Activated CD8-positive, alpha-beta memory T cell treated with anti-CD3 and anti-CD28 coated beads, Interleukin-2, amount 50 U/mL, for 4 hours (primary cell): ENCODE results near the gene ZPLD1.

Source experiments
- DNase-seq: peaks from one replicate; pipeline ENCODE4 v3.0.0-alpha.2; 2020

ZPLD1 gene

GRCh38 chr3:102434715-102435114 is at the start of gene ZPLD1:
TSS of gene ZPLD1 (plus strand) at chr3:102435015. CDS start at chr3:102438488, 3,473 bp downstream.
- no peak for DNase-seq

GRCh38 chr3:102390171-102390864 is 44.5 kb upstream of the ZPLD1 start:
- DNase-seq, result no peak

GRCh38 chr3:102390916-102391315 is 43.9 kb upstream of the ZPLD1 start:
- no peak for DNase-seq

- no peak for DNase-seq
Measured at GRCh38 chr3:102391491-102391890, 43.3 kb upstream of the ZPLD1 start.

- DNase-seq, result no peak
Measured at GRCh38 chr3:102394517-102394916, 40.3 kb upstream of the ZPLD1 start.

GRCh38 chr3:102398176-102398575 is 36.6 kb upstream of the ZPLD1 start:
- DNase-seq, result no peak

GRCh38 chr3:102398666-102399065 is 36.1 kb upstream of the ZPLD1 start:
- no peak for DNase-seq

- no peak for DNase-seq
Measured at GRCh38 chr3:102400142-102400541, 34.7 kb upstream of the ZPLD1 start.

- DNase-seq, result no peak
Measured at GRCh38 chr3:102400766-102401165, 34.0 kb upstream of the ZPLD1 start.

- no peak for DNase-seq
Measured at GRCh38 chr3:102410616-102411015, 24.2 kb upstream of the ZPLD1 start.

- DNase-seq, result no peak
Measured at GRCh38 chr3:102415553-102415952, 19.3 kb upstream of the ZPLD1 start.

- no peak for DNase-seq
Measured at GRCh38 chr3:102419786-102420185, 15.0 kb upstream of the ZPLD1 start.

- DNase-seq, result no peak
Measured at GRCh38 chr3:102441832-102442231, 7.0 kb downstream of the ZPLD1 start.

GRCh38 chr3:102443021-102443420 is 8.2 kb downstream of the ZPLD1 start:
- no peak for DNase-seq

- no peak for DNase-seq
Measured at GRCh38 chr3:102444101-102444500, 9.3 kb downstream of the ZPLD1 start.

- DNase-seq, result no peak
Measured at GRCh38 chr3:102447272-102447671, 12.5 kb downstream of the ZPLD1 start.

- DNase-seq, result no peak
Measured at GRCh38 chr3:102449341-102449740, 14.5 kb downstream of the ZPLD1 start.

- no peak for DNase-seq
Measured at GRCh38 chr3:102449930-102450329, 15.1 kb downstream of the ZPLD1 start.

GRCh38 chr3:102450976-102451375 is 16.2 kb downstream of the ZPLD1 start:
- no peak for DNase-seq

GRCh38 chr3:102451543-102451942 is 16.7 kb downstream of the ZPLD1 start:
- DNase-seq, result no peak

- no peak for DNase-seq
Measured at GRCh38 chr3:102454181-102454580, 19.4 kb downstream of the ZPLD1 start.

- DNase-seq, result no peak
Measured at GRCh38 chr3:102457644-102458043, 22.8 kb downstream of the ZPLD1 start.

GRCh38 chr3:102460579-102460978 is 25.8 kb downstream of the ZPLD1 start:
- DNase-seq, result no peak

GRCh38 chr3:102464261-102464660 is 29.4 kb downstream of the ZPLD1 start:
- no peak for DNase-seq

- DNase-seq, result no peak
Measured at GRCh38 chr3:102466001-102466400, 31.2 kb downstream of the ZPLD1 start.
